Cardiac muscle cell (in vitro differentiated cells and primary cell): ENCODE data around the gene PKD1. TPM values are rescaled to one million over a fixed set of nuclear protein-coding genes. Genes with fewer than 3 reads are reported as not detected.
A peak's percentile ranks its signal among the peaks of the same experiment; 100 is the strongest.

Experiments
- DNase-seq, 2 donors: peaks; one replicate each; pipeline versions ENCODE4 v3.0.0 to v3.0.0-alpha.2; 2010 to 2017; ENCODE audit warnings: low read depth in 1 of 2, low spot score in 1 of 2
- H3K27ac ChIP-seq: fragments of 200-600 bp; sonication (generic); 2 replicates; pipeline ENCODE4 v1.5.1; 2016
- H3K27me3 ChIP-seq: fragments of 200-600 bp; sonication (generic); 2 replicates; pipeline ENCODE4 v1.6.0; 2016; ENCODE audit warnings: control low read depth
- H3K36me3 ChIP-seq: fragments of 200-600 bp; sonication (generic); 2 replicates; pipeline ENCODE4 v1.5.1; 2016; ENCODE audit warnings: control low read depth
- H3K4me1 ChIP-seq: fragments of 200-600 bp; sonication (generic); 2 replicates; pipeline ENCODE4 v1.8.1; 2017; ENCODE audit warnings: low read depth, mild to moderate bottlenecking, mixed run types
- H3K4me3 ChIP-seq: fragments of 200-600 bp; sonication (generic); 2 replicates; pipeline ENCODE4 v1.5.1; 2016; ENCODE audit warnings: mild to moderate bottlenecking
- H3K9me3 ChIP-seq: fragments of 200-600 bp; sonication (generic); 2 replicates; pipeline ENCODE4 v1.5.1; 2017; ENCODE audit warnings: low read depth, mild to moderate bottlenecking, control low read depth
- polyA plus RNA-seq: library from polyadenylated mRNA; unstranded; fragments of >200 nt; fragmentation: Nextera tagmentation; extraction: Ambion mirVana; gene quantifications from 2 replicates; pipeline ENCODE4 v1.2.1, GENCODE V29; 2016
- total RNA-seq: library from RNA; depleted of rRNA; stranded (reverse); fragments of >200 nt; gene quantifications from 2 replicates; pipeline ENCODE4 v1.2.3, GENCODE V29; 2016
- TF ChIP-seq, protein P1 (sequence below): IDR thresholded peaks from 2 replicates; pipeline ENCODE4 v1.5.1; 2012; ENCODE audit warnings: low read depth, mild to moderate bottlenecking, low read length

The PKD1 gene
- total and polyA plus RNA-seq, 2 experiments from 2014 or later = 49.9 to 206 TPM

DNA sequence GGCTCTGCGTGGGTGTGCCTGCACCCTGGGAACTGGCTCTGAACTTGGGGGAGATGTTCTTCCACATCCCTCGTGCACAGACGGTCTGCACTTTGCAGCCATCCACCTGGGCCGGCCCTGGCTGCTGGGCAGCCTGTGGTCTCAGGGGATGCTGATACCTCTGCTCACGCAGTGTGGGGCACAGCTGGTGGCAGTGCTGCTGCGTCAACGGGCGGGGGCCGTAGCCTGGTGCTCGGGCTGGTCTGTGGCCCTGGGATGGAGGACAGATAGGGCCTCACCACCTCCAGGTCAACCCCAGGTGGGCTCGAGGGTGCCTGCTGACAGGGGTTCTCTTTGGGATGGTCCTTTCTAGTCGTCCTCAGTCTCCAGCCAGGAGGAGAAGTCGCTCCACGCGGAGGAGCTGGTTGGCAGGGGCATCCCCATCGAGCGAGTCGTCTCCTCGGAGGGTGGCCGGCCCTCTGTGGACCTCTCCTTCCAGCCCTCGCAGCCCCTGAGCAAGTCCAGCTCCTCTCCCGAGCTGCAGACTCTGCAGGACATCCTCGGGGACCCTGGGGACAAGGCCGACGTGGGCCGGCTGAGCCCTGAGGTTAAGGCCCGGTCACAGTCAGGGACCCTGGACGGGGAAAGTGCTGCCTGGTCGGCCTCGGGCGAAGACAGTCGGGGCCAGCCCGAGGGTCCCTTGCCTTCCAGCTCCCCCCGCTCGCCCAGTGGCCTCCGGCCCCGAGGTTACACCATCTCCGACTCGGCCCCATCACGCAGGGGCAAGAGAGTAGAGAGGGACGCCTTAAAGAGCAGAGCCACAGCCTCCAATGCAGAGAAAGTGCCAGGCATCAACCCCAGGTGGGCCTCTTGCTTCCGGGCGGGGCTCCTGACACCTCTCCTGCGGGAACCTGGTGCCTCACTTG lies 51.6 kb downstream of the PKD1 start:
- H3K27ac ChIP-seq = no peak overlapping the region
- peaks cover 16% of the 10 kb centered on the region for H3K36me3 ChIP-seq
- no peak for DNase-seq
- no peaks in the 10 kb centered on the region for H3K27me3 ChIP-seq
- TF ChIP-seq, protein P1, sequence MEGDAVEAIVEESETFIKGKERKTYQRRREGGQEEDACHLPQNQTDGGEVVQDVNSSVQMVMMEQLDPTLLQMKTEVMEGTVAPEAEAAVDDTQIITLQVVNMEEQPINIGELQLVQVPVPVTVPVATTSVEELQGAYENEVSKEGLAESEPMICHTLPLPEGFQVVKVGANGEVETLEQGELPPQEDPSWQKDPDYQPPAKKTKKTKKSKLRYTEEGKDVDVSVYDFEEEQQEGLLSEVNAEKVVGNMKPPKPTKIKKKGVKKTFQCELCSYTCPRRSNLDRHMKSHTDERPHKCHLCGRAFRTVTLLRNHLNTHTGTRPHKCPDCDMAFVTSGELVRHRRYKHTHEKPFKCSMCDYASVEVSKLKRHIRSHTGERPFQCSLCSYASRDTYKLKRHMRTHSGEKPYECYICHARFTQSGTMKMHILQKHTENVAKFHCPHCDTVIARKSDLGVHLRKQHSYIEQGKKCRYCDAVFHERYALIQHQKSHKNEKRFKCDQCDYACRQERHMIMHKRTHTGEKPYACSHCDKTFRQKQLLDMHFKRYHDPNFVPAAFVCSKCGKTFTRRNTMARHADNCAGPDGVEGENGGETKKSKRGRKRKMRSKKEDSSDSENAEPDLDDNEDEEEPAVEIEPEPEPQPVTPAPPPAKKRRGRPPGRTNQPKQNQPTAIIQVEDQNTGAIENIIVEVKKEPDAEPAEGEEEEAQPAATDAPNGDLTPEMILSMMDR = no peak
- H3K9me3 ChIP-seq = no peaks in the 10 kb centered on the region
- H3K4me1 ChIP-seq = no peaks in the 10 kb centered on the region
- no peak overlapping the region for H3K4me3 ChIP-seq

DNA sequence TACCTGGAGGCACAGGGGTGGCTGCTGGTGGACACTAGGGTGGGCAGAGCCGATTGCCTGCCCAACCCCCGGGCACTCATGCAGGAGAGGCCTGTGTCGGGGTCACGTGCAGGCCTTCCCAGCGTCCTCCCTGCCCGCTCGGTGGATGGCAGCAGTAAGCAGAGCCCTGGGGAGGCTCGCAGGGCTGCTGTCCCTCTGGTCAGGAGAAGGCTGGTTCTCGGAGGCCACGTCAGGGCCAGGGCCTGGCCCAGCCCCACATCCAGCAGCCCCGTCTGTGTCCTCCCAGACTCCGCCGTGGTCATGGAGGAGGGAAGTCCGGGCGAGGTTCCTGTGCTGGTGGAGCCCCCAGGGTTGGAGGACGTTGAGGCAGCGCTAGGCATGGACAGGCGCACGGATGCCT lies 52.3 kb downstream of the PKD1 start:
- no peak overlapping the region for H3K4me3 ChIP-seq
- peaks cover 16% of the 10 kb centered on the region for H3K36me3 ChIP-seq
- no peak for DNase-seq
- no peaks in the 10 kb centered on the region for H3K4me1 ChIP-seq
- no peaks in the 10 kb centered on the region for H3K9me3 ChIP-seq
- H3K27ac ChIP-seq = no peak overlapping the region
- H3K27me3 ChIP-seq = no peaks in the 10 kb centered on the region
- TF ChIP-seq, protein P1 = no peak

DNA sequence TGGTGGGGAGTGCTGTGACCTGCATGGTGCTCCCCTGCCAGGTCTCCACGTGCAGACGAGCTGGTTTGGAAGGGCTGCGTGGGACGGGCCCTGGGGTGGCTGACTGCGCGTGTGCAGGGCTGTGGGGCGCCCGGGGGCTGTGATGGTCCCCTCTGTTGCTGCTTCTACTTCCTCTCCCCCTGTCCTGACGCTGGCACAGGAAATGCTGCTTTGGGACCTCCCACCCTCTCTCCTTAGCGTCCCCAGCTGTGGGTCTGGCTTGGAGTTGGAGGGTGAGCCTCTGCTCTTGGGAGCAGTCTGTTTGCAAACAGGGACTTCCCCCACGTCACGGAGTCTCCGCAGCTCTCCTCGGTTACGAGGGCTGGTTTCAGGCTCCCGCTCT lies 52.7 kb downstream of the PKD1 start:
- Histone ChIP-seq H3K36me3 (peaks cover 16% of the 10 kb centered on the region), H3K4me3 (no peak overlapping the region), H3K4me1 (no peaks in the 10 kb centered on the region), H3K9me3 (no peaks in the 10 kb centered on the region), H3K27ac (no peak overlapping the region), H3K27me3 (no peaks in the 10 kb centered on the region)
- TF ChIP-seq, protein P1 = no peak
- DNase-seq = no peak

DNA sequence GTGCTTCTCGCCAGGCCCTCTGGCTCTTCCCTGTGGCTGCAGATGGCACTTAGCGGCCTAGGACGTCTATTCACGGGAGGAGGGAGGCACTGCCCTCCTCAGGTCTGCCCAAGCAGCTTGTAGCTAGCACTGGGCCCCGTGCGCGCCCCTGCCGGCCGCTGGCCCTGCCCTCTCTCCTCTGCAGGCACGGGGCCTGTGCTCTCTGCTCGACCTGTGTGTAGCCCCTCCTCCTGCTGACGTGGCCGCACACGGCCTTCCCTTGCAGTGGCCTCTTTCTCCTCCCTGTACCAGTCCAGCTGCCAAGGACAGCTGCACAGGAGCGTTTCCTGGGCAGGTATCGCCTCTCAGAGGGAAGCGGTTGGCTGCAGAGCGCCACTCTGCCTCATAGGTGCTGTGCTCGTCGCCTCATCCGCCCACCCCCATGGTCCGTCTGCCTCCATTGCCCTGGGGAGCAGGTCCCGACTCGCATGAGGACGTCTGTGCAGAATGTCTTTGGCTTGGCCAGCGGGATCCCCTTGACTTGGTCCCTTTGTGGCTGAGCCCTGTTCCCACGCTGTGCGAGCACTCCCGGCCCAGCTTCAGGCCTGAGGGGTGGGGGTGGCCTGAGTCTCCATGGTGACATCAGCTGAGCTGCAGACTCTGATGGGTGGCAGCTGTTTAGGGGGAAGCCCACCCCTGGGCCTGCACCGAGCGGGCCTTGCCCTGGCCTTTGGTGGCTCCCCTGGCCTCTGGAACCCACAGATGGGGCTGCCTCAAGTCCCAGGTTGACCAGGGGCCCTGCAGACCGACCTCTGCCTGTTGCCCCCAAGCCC lies 53.3 kb downstream of the PKD1 start:
- H3K27ac ChIP-seq = no peak overlapping the region
- TF ChIP-seq, protein P1 = no peak
- H3K9me3 ChIP-seq = no peaks in the 10 kb centered on the region
- H3K4me3 ChIP-seq = no peak overlapping the region
- H3K27me3 ChIP-seq = no peaks in the 10 kb centered on the region
- peak in 1 of 2 donors; percentile 45 for DNase-seq
- peaks cover 16% of the 10 kb centered on the region for H3K36me3 ChIP-seq
- H3K4me1 ChIP-seq = no peaks in the 10 kb centered on the region

DNA sequence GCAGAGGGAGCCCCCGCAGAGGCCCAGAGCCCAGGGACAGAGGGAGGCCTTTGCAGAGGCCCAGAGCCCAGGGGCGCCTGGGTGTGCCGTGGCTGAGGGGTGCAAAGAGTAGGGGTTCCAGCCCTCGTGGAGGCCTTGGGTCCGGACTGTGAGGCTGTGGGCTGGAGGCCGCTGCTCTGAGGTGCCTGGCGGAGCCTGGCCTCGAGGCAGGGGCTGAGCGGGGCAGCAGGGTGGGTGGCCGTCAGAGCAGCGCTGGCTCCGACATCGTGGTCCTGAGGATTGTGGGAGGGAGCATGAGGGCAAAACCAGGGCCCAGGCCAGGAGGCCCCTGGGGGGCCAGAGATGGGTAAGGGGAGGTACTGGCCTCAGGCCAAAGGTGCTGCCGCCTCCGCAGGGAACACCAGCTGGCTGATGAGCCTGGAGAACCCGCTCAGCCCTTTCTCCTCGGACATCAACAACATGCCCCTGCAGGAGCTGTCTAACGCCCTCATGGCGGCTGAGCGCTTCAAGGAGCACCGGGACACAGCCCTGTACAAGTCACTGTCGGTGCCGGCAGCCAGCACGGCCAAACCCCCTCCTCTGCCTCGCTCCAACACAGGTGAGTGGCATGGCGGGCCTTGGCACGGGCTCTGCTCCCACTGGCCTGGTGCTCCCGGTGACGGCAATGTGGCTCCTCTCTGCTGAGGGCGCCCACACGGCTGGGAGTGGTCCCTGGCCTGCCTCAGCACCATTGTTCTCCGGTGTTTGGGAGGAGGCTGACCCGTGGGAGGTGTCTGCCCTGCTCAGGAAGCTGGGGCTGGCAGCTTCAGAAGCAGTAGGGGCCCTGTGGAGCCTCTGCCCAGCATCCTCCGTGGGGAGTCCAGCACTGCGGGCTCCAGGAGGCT lies 54.3 kb downstream of the PKD1 start:
- H3K9me3 ChIP-seq = no peaks in the 10 kb centered on the region
- TF ChIP-seq, protein P1 = no peak
- H3K4me1 ChIP-seq = no peaks in the 10 kb centered on the region
- H3K4me3 ChIP-seq = no peak overlapping the region
- no peak for DNase-seq
- no peaks in the 10 kb centered on the region for H3K27me3 ChIP-seq
- H3K27ac ChIP-seq = no peak overlapping the region
- peaks cover 12% of the 10 kb centered on the region for H3K36me3 ChIP-seq
